K562 (cell line): ENCODE data around the gene HECW1.

Source experiments
- TARDBP ChIP-seq: fragments of 450-650 bp; IDR thresholded peaks from 2 replicates; pipeline ENCODE4 v1.6.1; 2016
- ZNF12 ChIP-seq: sonication (generic); formaldehyde crosslinking; IDR thresholded peaks from 2 replicates; pipeline ENCODE4 v1.4.0; 2020; ENCODE audit warnings: mild to moderate bottlenecking, missing genetic modification reagents
- ZNF174 ChIP-seq: fragments of 250-450 bp; sonication (Bioruptor Pico); IDR thresholded peaks from 2 replicates; pipeline ENCODE4 v1.4.0; 2020; ENCODE audit warnings: mild to moderate bottlenecking

DNA sequence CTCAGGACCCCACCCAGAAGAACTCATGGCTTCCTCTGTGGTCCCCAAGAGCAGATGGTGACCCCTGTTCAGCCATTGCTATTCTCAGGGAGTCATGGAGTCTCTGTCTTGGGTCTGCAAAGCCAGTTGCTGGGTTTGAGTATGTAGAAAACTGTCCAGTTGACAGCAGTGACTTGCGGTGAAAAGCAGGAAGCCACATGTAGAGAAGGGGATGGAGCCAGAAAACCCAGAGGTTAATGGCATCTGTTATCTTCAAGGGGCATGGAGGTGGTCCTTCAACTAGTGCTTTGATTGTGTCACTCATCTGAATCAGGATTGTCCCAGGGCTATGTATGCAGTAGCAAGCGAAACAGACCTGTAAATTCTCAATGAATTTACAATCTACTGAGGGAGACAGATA, 384.1 kb downstream of the HECW1 start:
- TF ChIP-seq ZNF12 (CRISPR knock-in tag): no peak
- TF ChIP-seq TARDBP: no peak
- TF ChIP-seq ZNF174 (CRISPR knock-in tag): no peak
